ENCODE data around the gene CDH26.

Gene CDH26

GRCh38 chr20:59940956-59941294, 17.3 kb upstream of the CDH26 start:
- no peak for TF ChIP-seq CTCF (IDR thresholded peaks at IDR 0.05; ENCODE audit: low read depth, low read length)
- H3K4me3 ChIP-seq (ENCODE audit: low read depth, low read length), result peak overlapping the region; percentile 90

DNA sequence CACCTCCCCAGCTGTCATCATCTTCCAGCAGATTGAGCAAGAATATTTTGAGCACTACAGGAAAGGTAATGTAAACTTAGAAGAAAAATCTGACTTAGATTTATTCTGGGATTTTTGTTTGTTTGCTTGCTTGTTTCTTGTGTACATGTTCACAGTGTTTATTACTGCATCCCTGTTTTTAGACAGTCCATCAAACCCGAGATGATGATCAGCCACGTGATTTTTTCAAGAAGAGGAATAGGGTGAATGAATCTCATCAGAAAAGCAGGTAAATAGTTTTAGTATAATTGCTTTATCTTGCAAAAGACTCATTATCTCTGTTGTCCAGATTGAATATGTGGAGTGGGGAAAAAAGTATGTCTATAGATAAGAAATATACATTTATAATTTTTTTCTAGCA, 16.0 kb upstream of the CDH26 start:
- H3K4me3 ChIP-seq (ENCODE audit: low read depth, low read length), result no peak overlapping the region

GRCh38 chr20:59944726-59945125, 13.5 kb upstream of the CDH26 start:
- H3K4me3 ChIP-seq (ENCODE audit: low read depth, low read length), result no peak overlapping the region
- no peak for TF ChIP-seq CTCF (IDR thresholded peaks at IDR 0.05; ENCODE audit: low read depth, low read length)

More for the DNA sequence above, 16.0 kb upstream of the CDH26 start:
- TF ChIP-seq CTCF (IDR thresholded peaks at IDR 0.05; ENCODE audit: low read depth, low read length), result no peak

DNA sequence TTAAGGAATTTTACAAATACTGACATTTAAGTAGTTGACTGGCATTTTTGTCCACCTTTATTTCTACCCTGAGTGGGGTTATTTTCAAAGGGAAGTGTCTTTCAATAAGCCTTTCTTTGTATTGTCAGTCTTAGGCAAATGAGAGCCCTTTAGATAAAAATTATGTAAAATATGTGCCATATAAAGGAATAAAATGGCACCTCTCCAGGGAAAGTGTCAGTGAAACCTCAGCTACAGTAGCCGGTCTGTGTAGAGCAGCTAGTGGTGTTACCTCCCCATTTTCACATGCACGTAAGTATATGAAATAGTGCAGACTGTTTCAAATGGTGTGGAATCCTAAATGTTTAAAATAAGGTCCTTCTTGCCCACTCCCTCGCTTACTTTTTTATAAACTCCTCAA, 13.0 kb upstream of the CDH26 start:
- H3K4me3 ChIP-seq (ENCODE audit: low read depth, low read length), result no peak overlapping the region
- no peak for TF ChIP-seq CTCF (IDR thresholded peaks at IDR 0.05; ENCODE audit: low read depth, low read length)

- H3K4me3 ChIP-seq (ENCODE audit: low read depth, low read length), result no peak overlapping the region
- no peak for TF ChIP-seq CTCF (IDR thresholded peaks at IDR 0.05; ENCODE audit: low read depth, low read length)
These were observed 12.5 kb upstream of the CDH26 start for GRCh38 chr20:59945731-59946130.

GRCh38 chr20:59947376-59947775, 10.8 kb upstream of the CDH26 start:
- no peak overlapping the region for H3K4me3 ChIP-seq (ENCODE audit: low read depth, low read length)
- TF ChIP-seq CTCF (IDR thresholded peaks at IDR 0.05; ENCODE audit: low read depth, low read length), result no peak

- H3K4me3 ChIP-seq (ENCODE audit: low read depth, low read length), result no peak overlapping the region
- no peak for TF ChIP-seq CTCF (IDR thresholded peaks at IDR 0.05; ENCODE audit: low read depth, low read length)
These were observed 10.0 kb upstream of the CDH26 start for GRCh38 chr20:59948212-59948611.

All from WI38 (cell line).